Sigmoid colon (tissue), 4 donors: ENCODE data around the gene TMC1.

Experiments used
- CTCF ChIP-seq, 4 experiments: fragments of 450-650 bp in 3 of 4; fragments of 200-600 bp in 1 of 4; IDR thresholded peaks; one replicate each; pipeline ENCODE4 v1.5.1; 2016 to 2019; ENCODE audit warnings: antibody characterized with exemption in 4 of 4, mild to moderate bottlenecking in 3 of 4, moderate library complexity in 2 of 4
- EP300 ChIP-seq, 4 donors: sonication (generic); formaldehyde crosslinking; IDR thresholded peaks; one replicate each; pipeline ENCODE4 v1.6.1; 2017; ENCODE audit warnings: antibody characterized with exemption in 4 of 4
- POLR2A ChIP-seq, 2 donors: fragments of 450-650 bp; IDR thresholded peaks; one replicate each; pipeline ENCODE4 v1.6.1; 2016; ENCODE audit warnings: antibody characterized with exemption in 2 of 2, mild to moderate bottlenecking in 2 of 2, moderate library complexity in 2 of 2
- POLR2AphosphoS5 ChIP-seq, 4 donors: sonication (generic); formaldehyde crosslinking; IDR thresholded peaks; one replicate each; pipeline ENCODE4 v1.6.1; 2017; ENCODE audit warnings: antibody characterized with exemption in 4 of 4

- TF ChIP-seq POLR2AphosphoS5 (IDR thresholded peaks at IDR 0.05) = no peak
- TF ChIP-seq CTCF (IDR thresholded peaks at IDR 0.05) = no peak
- TF ChIP-seq POLR2A (IDR thresholded peaks at IDR 0.05) = no peak
- TF ChIP-seq EP300 (IDR thresholded peaks at IDR 0.05) = no peak
These were observed 353.8 kb downstream of the TMC1 start for GRCh38 chr9:72875221-72875620.
